ENCODE results near the gene STRIT1. TPM values are rescaled to one million over a fixed set of nuclear protein-coding genes. Genes with fewer than 3 reads are reported as not detected.

STRIT1 gene
- total RNA-seq, result not detected

GRCh38 chr3:155293516-155293915, at the start of gene STRIT1:
Gene STRIT1 (minus strand): TSS chr3:155293683.
- ATAC-seq, result no peak

- ATAC-seq, result no peak
Measured at GRCh38 chr3:155342344-155342743, 48.9 kb upstream of the STRIT1 start.

- ATAC-seq, result no peak
Measured at GRCh38 chr3:155339052-155339451, 45.6 kb upstream of the STRIT1 start.

- no peak for ATAC-seq
Measured at GRCh38 chr3:155335724-155336354, 42.4 kb upstream of the STRIT1 start.

- ATAC-seq, result no peak
Measured at GRCh38 chr3:155334914-155335723, 41.6 kb upstream of the STRIT1 start.

- ATAC-seq, result no peak
Measured at GRCh38 chr3:155334215-155334913, 40.9 kb upstream of the STRIT1 start.

- no peak for ATAC-seq
Measured at GRCh38 chr3:155332716-155333115, 39.2 kb upstream of the STRIT1 start.

- ATAC-seq, result no peak
Measured at GRCh38 chr3:155331078-155331477, 37.6 kb upstream of the STRIT1 start.

- ATAC-seq, result no peak
Measured at GRCh38 chr3:155330370-155330769, 36.9 kb upstream of the STRIT1 start.

GRCh38 chr3:155329513-155330048, 36.1 kb upstream of the STRIT1 start:
- no peak for ATAC-seq

GRCh38 chr3:155327871-155328270, 34.4 kb upstream of the STRIT1 start:
- no peak for ATAC-seq

- no peak for ATAC-seq
Measured at GRCh38 chr3:155327430-155327829, 33.9 kb upstream of the STRIT1 start.

- no peak for ATAC-seq
Measured at GRCh38 chr3:155326901-155327300, 33.4 kb upstream of the STRIT1 start.

GRCh38 chr3:155326244-155326643, 32.8 kb upstream of the STRIT1 start:
- no peak for ATAC-seq

GRCh38 chr3:155325263-155325835, 31.9 kb upstream of the STRIT1 start:
- ATAC-seq, result no peak

GRCh38 chr3:155323063-155323666, 29.7 kb upstream of the STRIT1 start:
- peak; percentile 61 for ATAC-seq

- ATAC-seq, result no peak
Measured at GRCh38 chr3:155321418-155321817, 27.9 kb upstream of the STRIT1 start.

GRCh38 chr3:155320934-155321333, 27.5 kb upstream of the STRIT1 start:
- no peak for ATAC-seq

- no peak for ATAC-seq
Measured at GRCh38 chr3:155318740-155319139, 25.3 kb upstream of the STRIT1 start.

- ATAC-seq, result no peak
Measured at GRCh38 chr3:155317211-155317610, 23.7 kb upstream of the STRIT1 start.

- no peak for ATAC-seq
Measured at GRCh38 chr3:155316426-155316825, 22.9 kb upstream of the STRIT1 start.

- ATAC-seq, result no peak
Measured at GRCh38 chr3:155313916-155314315, 20.4 kb upstream of the STRIT1 start.

- ATAC-seq, result no peak
Measured at GRCh38 chr3:155313300-155313699, 19.8 kb upstream of the STRIT1 start.

Data from esophagus mucosa (tissue), 1 donor.